Keratinocyte (primary cell): Measurements from ENCODE around the gene DDB1. TPM values are rescaled to one million over a fixed set of nuclear protein-coding genes. Genes with fewer than 3 reads are reported as not detected.
A peak's percentile ranks its signal among the peaks of the same experiment; 100 is the strongest.

ENCODE experiments used
- DNase-seq: peaks from one replicate; pipeline ENCODE4 v3.0.0-alpha.2; 2011; ENCODE audit warnings: low read depth, missing footprints, low spot score
- FAIRE-seq: peaks from 2 replicates; lab custom pipeline; 2011; peaks lifted over from hg19 to GRCh38; lab: Jason Lieb, UNC
- H2AFZ ChIP-seq: 2 replicates; pipeline ENCODE4 v1.6.0; 2012; ENCODE audit warnings: low read length, control low read depth, inconsistent platforms; ENCODE audit not compliant: control insufficient read depth
- H3K27ac ChIP-seq: 2 replicates; pipeline ENCODE4 v1.5.1; 2011; ENCODE audit warnings: low read length; ENCODE audit not compliant: control insufficient read depth, insufficient read depth
- H3K27me3 ChIP-seq: 3 replicates; pipeline ENCODE4 v1.6.0; 2011; ENCODE audit warnings: low read length; ENCODE audit not compliant: control insufficient read depth, insufficient read depth; ENCODE audit errors: extremely low read depth
- H3K36me3 ChIP-seq, 2 experiments: 2 replicates in 1 of 2; 3 replicates in 1 of 2; pipeline ENCODE4 v1.5.1; 2011; ENCODE audit warnings: low read length in 2 of 2, mild to moderate bottlenecking in 1 of 2; ENCODE audit not compliant: control insufficient read depth in 2 of 2, insufficient read depth in 2 of 2; ENCODE audit errors: extremely low read depth in 1 of 2
- H3K4me1 ChIP-seq: 3 replicates; pipeline ENCODE4 v1.5.1; 2011; ENCODE audit warnings: low read length; ENCODE audit not compliant: control insufficient read depth, insufficient read depth; ENCODE audit errors: extremely low read depth
- H3K4me2 ChIP-seq: 3 replicates; pipeline ENCODE4 v1.6.0; 2011; ENCODE audit warnings: low read depth, low read length; ENCODE audit not compliant: control insufficient read depth, insufficient read depth; ENCODE audit errors: extremely low read depth
- H3K4me3 ChIP-seq, 3 experiments: fragments of 200-600 bp in 1 of 3; sonication (generic) in 1 of 3; 2 replicates in 2 of 3; 3 replicates in 1 of 3; pipeline ENCODE4 v1.5.1; 2011 to 2016; ENCODE audit warnings: low read length in 3 of 3, mild to moderate bottlenecking in 3 of 3, control low read depth in 2 of 3, inconsistent platforms in 1 of 3, low read depth in 1 of 3, mixed read lengths in 1 of 3, mixed run types in 1 of 3, moderate library complexity in 1 of 3; ENCODE audit not compliant: control insufficient read depth in 2 of 3, insufficient read depth in 2 of 3; ENCODE audit errors: extremely low read depth in 1 of 3
- H3K79me2 ChIP-seq: 2 replicates; pipeline ENCODE4 v1.6.0; 2012; ENCODE audit warnings: low read length; ENCODE audit not compliant: control insufficient read depth, insufficient read depth
- H3K9ac ChIP-seq: 3 replicates; pipeline ENCODE4 v1.6.0; 2011; ENCODE audit warnings: low read length; ENCODE audit not compliant: control insufficient read depth, insufficient read depth; ENCODE audit errors: extremely low read depth
- H3K9me1 ChIP-seq: 3 replicates; pipeline ENCODE4 v1.6.0; 2011; ENCODE audit warnings: low read length; ENCODE audit not compliant: control insufficient read depth, insufficient read depth; ENCODE audit errors: extremely low read depth
- H3K9me3 ChIP-seq: 2 replicates; pipeline ENCODE4 v1.5.1; 2012; ENCODE audit warnings: low read depth, low read length; ENCODE audit not compliant: control insufficient read depth
- H4K20me1 ChIP-seq: 3 replicates; pipeline ENCODE4 v1.6.0; 2011; ENCODE audit warnings: low read length; ENCODE audit not compliant: control insufficient read depth, insufficient read depth; ENCODE audit errors: extremely low read depth
- EZH2 ChIP-seq: IDR thresholded peaks from one replicate; pipeline ENCODE4 v1.6.1; 2012; ENCODE audit warnings: inconsistent platforms, mild to moderate bottlenecking, low read length, moderate library complexity
- dilution Hi-C: fragments of 300-500 bp; cut with MboI; formaldehyde crosslinking; loops from one replicate; pipeline ENCODE4 v1.7.0; 2020; ENCODE audit warnings: low sequenced_read_pairs; ENCODE audit not compliant: extremely low pct_ligation_motif_present
- polyA plus RNA-seq, 5 experiments: library from polyadenylated mRNA; depleted of rRNA in 3 of 5; stranded (reverse) in 3 of 5; stranded (forward) in 1 of 5; unstranded in 1 of 5; fragments of >200 nt; gene quantifications; 1 replicate in 1 of 5; 2 replicates in 3 of 5; 3 replicates in 1 of 5; pipeline versions ENCODE4 v1.2.1 to v1.2.3, GENCODE V29; 2011 to 2012; ENCODE audit warnings: missing spikeins in 2 of 5, low read depth in 1 of 5, low replicate concordance in 1 of 5
- TF ChIP-seq, protein P1 (sequence below), 3 experiments: IDR thresholded peaks in 1 of 3; conservative IDR thresholded peaks in 1 of 3; optimal IDR thresholded peaks in 1 of 3; 2 replicates in 2 of 3; 3 replicates in 1 of 3; pipeline versions ENCODE3 to v1.5.1; 2011; ENCODE audit warnings: low read length in 3 of 3, mild to moderate bottlenecking in 3 of 3, moderate library complexity in 2 of 3, control low read depth in 1 of 3, inconsistent platforms in 1 of 3; ENCODE audit not compliant: insufficient read depth in 2 of 3; ENCODE audit errors: extremely low read depth in 1 of 3

DDB1 gene
- polyA plus RNA-seq, 1 donor (not counting 4 experiments of a cell fraction or from before 2014, with no cell fraction given) = 187 TPM

- no peak for DNase-seq
- Histone ChIP-seq H3K36me3 (peaks cover 12 to 13% of the 10 kb centered on the region in 2 experiments), H2AFZ (no peak overlapping the region), H3K4me3 (no peak overlapping the region), H3K4me2 (no peak overlapping the region), H3K9me3 (no peaks in the 10 kb centered on the region), H4K20me1 (peaks cover 10% of the 10 kb centered on the region), H3K4me1 (peaks cover 36% of the 10 kb centered on the region), H3K27me3 (peaks cover 14% of the 10 kb centered on the region), H3K79me2 (no peaks in the 10 kb centered on the region), H3K9ac (no peak overlapping the region), H3K9me1 (peaks cover 3% of the 10 kb centered on the region), H3K27ac (no peak overlapping the region)
- TF ChIP-seq, protein P1, sequence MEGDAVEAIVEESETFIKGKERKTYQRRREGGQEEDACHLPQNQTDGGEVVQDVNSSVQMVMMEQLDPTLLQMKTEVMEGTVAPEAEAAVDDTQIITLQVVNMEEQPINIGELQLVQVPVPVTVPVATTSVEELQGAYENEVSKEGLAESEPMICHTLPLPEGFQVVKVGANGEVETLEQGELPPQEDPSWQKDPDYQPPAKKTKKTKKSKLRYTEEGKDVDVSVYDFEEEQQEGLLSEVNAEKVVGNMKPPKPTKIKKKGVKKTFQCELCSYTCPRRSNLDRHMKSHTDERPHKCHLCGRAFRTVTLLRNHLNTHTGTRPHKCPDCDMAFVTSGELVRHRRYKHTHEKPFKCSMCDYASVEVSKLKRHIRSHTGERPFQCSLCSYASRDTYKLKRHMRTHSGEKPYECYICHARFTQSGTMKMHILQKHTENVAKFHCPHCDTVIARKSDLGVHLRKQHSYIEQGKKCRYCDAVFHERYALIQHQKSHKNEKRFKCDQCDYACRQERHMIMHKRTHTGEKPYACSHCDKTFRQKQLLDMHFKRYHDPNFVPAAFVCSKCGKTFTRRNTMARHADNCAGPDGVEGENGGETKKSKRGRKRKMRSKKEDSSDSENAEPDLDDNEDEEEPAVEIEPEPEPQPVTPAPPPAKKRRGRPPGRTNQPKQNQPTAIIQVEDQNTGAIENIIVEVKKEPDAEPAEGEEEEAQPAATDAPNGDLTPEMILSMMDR (optimal IDR thresholded peaks at IDR 0.05 in 1 of 3, IDR thresholded peaks at IDR 0.05 in 1 of 3, conservative IDR thresholded peaks at IDR 0.05 in 1 of 3; ENCODE audit: extremely low read depth in 1 of 3, insufficient read depth in 2 of 3, low read length in 3 of 3) = no peak
- TF ChIP-seq EZH2 = no peak
- FAIRE-seq = no peak
- dilution Hi-C loops = no loop called here
Observed at GRCh38 chr11:61295596-61295926, 37.3 kb downstream of the DDB1 start.

- no peaks in the 10 kb centered on the region for H3K9me3 ChIP-seq
- FAIRE-seq (no peak), DNase-seq (no peak)
- peak within 1 kb of the TSS; percentile 92 for H3K4me2 ChIP-seq
- peaks cover 14% of the 10 kb centered on the region for H3K27me3 ChIP-seq
- peak within 1 kb of the TSS; percentile 32 to 67 (median 50) for H3K4me3 ChIP-seq
- H3K27ac ChIP-seq = no peak within 1 kb of the TSS
- H2AFZ ChIP-seq = peak within 1 kb of the TSS; percentile 81
- dilution Hi-C loops = no loop called here
- no peaks in the 10 kb centered on the region for H3K79me2 ChIP-seq
- H3K9ac ChIP-seq = peak within 1 kb of the TSS; percentile 75
- peaks cover 3% of the 10 kb centered on the region for H3K9me1 ChIP-seq
- peaks cover 8% of the 10 kb centered on the region in 2 experiments for H3K36me3 ChIP-seq
- peaks cover 10% of the 10 kb centered on the region for H4K20me1 ChIP-seq
- H3K4me1 ChIP-seq = peaks cover 36% of the 10 kb centered on the region
- no peak for TF ChIP-seq EZH2
- TF ChIP-seq, protein P1 (optimal IDR thresholded peaks at IDR 0.05 in 1 of 3, IDR thresholded peaks at IDR 0.05 in 1 of 3, conservative IDR thresholded peaks at IDR 0.05 in 1 of 3; ENCODE audit: extremely low read depth in 1 of 3, insufficient read depth in 2 of 3, low read length in 3 of 3) = peak; percentile 21 to 60 (median 43)
Observed at GRCh38 chr11:61294717-61295595, 37.9 kb downstream of the DDB1 start, which contains the start of gene VWCE. Gene VWCE, minus strand, starts transcription at chr11:61295316. Its CDS starts 279 bp downstream, at chr11:61295037.
